IPS-NIHi7 (cell line): ENCODE results near the gene CACNG8.

Experiments used
- DNase-seq: peaks from one replicate; pipeline ENCODE4 v3.0.0; 2012; ENCODE audit warnings: mixed read lengths; ENCODE audit errors: extremely low spot score

CACNG8 gene

GRCh38 chr19:53992211-53992610, 29.5 kb downstream of the CACNG8 start:
- DNase-seq, result no peak

DNA sequence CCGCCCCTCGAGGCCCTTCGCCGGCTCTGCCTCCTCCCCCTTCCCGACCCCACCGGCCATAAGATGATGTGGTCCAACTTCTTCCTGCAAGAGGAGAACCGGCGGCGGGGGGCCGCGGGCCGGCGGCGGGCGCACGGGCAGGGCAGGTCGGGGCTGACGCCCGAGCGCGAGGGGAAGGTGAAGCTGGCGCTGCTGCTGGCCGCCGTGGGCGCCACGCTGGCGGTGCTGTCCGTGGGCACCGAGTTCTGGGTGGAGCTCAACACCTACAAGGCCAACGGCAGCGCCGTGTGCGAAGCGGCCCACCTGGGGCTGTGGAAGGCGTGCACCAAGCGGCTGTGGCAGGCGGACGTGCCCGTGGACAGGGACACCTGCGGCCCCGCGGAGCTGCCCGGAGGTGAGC, 30.1 kb downstream of the CACNG8 start:
- no peak for DNase-seq

- DNase-seq, result no peak
Measured at GRCh38 chr19:53993448-53993847, 30.7 kb downstream of the CACNG8 start.

DNA sequence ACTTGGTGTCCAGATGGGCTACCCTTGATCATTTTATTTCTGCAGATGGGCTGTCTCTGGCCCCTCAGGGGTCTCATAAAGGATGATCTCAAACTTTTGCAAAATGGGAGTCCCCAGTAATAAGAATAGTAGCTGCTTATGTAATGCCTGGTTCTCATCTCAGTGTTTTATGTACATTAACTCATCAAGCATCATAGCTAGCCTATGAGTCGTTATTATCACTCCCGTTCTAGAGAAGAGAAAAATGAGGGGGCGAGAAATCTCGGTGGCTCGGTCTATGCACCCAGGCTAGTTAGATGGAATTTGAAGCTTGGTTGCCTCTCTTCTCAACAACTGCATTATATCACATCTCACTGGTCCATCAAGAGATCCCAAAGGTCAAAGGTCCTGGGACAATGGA, 32.1 kb downstream of the CACNG8 start:
- DNase-seq, result no peak

- no peak for DNase-seq
Measured at GRCh38 chr19:53998223-53998622, 35.5 kb downstream of the CACNG8 start.

- no peak for DNase-seq
Measured at GRCh38 chr19:53999694-54000093, 37.0 kb downstream of the CACNG8 start.

GRCh38 chr19:54001496-54001895, 38.8 kb downstream of the CACNG8 start:
- no peak for DNase-seq

DNA sequence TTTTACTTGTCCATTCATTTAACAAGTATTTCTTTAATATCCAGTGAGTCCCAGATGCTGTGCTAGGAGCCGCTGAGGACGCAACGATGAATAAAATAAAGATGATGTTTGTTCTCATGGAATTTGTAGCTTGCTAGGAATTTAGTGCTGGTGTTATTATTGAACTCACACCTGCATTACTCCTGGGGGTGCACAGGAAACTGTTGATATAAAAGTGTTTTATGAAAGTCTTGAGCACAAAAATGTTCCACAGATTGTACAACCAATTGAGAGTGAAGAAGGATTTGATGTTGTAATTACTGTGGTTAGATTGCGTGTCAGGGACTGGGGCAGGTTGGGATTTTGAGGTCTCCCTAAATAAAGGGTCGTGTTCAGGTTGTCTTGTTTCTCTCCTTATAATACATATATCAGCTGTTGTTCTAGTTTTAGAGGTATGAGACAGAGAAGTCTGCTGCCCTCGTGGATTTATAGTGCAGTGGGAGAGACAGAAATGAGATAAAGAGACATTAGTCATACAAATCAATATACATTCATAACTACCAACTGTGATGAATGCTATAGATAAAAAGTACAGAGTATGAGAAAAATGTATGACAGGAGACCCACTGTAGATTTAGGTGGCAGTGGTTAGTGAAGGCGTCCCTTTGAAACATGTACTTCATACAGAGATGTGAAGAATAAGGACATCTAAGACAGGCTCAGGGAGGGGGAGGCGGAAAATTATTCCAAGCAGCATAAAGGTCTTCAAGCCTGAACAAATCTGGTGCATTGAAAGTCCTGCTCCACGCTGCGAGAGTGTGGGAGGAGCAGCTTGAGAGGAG, 40.0 kb downstream of the CACNG8 start:
- no peak for DNase-seq

DNA sequence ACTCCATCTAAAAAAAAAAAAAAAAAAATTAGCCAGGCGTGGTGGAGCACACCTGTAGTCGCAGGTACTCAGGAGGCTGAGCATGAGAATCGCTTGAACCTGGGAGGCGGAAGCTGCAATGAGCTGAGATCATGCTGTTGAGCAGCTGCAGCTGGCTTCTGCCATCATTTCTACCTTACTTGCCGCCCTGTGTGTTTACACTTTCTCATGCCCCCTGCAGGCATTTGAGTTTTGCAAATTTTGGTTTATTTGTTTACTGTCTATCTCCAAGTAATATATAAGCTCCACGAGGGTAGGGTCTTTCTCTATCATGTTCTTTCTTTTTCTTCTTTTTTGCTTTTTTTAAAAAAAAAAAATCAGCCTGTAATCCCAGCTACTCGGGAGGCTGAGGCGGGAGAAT, 46.7 kb downstream of the CACNG8 start:
- DNase-seq, result no peak

DNA sequence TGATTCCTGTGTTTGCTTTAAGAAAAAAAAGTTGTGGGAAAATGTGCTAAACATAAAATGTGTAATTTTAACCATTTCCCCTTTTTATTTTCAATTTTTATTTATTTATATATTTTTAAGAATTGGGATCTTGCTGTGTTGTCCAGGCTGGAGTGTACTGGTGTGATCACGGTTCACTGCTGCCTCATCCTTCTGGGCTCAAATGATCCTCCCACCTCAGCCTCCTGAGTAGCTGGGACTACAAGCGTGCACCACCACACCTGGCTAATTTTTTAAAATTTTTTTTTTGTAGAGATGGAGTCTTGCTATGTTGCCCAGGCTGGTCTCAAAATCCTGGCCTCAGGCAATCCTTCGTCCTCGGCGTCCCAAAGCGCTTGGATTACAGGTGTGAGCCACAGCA, 47.7 kb downstream of the CACNG8 start:
- DNase-seq, result no peak

- DNase-seq, result peak; percentile 53
Measured at GRCh38 chr19:54011507-54012211, 48.9 kb downstream of the CACNG8 start.

DNA sequence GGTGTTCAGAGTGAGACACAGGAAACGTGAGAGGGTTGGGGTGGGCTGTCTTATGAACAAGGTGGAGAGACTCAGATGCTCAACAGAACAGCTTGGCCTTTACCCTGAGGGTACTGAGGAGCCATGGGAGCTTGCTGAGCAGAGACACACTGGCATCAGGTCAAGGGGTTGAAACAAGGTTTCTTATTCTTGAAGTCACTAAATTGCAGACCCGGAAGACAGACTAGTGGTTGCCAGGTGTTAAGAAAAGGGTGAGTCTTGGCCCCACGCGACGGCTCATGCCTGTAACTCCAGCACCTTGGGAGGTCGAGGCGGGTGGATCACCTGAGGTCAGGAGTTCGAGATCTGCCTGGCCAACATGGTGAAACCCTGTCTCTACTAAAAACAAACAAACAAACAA, 51.1 kb downstream of the CACNG8 start:
- no peak for DNase-seq

DNA sequence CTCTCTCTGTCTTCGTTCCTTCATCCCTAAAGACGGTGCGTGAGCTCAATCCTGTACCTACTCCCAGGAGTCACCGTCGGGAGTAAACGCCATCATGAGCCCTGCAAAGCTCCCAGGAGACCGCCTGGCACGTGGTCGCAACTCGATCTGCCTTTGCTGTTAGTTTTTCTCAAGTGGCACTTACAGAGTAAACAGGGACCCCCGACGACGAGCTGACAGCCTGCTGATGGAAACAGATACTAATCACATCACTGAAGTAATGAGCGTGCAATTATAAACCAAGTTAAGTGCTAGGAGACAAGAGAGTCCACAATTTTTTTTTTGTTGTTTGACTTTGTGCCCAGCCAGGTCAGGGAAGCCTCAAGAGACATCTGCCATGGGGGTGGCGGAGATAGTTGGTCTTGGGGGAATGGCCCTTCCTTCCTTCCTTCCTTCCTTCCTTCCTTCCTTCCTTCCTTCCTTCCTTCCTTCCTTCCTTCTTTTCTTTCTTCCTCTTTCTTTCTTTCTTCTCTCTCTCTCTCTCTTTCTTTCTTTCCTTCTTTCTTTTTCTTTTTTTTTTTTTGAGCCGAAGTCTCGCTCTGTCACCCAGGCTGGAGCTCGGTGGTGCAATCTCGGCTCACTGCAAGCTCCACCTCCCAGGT, 52.3 kb downstream of the CACNG8 start:
- DNase-seq, result no peak

- no peak for DNase-seq
Measured at GRCh38 chr19:54017261-54017660, 54.5 kb downstream of the CACNG8 start.

GRCh38 chr19:54021363-54021762, 58.6 kb downstream of the CACNG8 start:
- no peak for DNase-seq

- DNase-seq, result no peak
Measured at GRCh38 chr19:54021932-54022331, 59.2 kb downstream of the CACNG8 start.

GRCh38 chr19:54023191-54023590, 60.5 kb downstream of the CACNG8 start:
- no peak for DNase-seq

DNA sequence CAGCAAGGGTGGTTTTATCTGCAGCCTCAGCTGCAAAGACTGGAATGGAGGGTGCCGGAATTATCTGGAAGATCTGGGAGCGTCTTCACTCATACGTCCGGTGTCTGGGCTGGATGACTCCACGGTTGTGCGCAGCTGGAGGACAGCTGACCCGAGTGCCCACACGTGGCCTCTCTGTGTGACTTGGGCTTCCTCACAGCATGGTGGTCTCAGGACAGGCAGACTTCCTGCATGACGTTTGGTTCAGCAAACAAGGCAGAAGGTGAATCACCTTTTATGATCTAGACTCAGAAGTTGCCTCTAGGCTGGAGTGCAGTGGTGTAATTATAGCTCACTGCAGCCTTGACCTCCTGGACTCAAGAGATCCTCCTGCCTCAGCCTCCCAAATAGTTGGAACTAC, 61.9 kb downstream of the CACNG8 start:
- DNase-seq, result no peak

DNA sequence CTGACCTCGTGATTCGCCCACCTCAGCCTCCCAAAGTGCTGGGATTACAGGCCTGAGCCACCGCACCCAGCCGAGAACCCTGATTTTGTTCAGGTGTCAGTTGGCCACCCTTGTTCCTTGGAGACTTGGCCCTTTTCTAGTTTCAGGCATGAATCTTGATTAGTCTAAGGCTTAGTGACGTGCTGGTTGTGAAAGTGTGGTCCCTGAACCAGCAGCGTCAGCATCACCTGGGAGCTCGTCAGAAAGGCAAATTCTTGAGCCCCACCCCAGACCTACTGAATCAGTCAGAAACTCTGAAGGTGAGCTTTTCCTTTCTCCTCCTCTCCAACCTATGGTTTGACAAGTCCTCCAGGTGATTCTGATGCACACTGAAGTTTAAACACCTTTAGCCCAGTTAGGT, 63.9 kb downstream of the CACNG8 start:
- no peak for DNase-seq

DNA sequence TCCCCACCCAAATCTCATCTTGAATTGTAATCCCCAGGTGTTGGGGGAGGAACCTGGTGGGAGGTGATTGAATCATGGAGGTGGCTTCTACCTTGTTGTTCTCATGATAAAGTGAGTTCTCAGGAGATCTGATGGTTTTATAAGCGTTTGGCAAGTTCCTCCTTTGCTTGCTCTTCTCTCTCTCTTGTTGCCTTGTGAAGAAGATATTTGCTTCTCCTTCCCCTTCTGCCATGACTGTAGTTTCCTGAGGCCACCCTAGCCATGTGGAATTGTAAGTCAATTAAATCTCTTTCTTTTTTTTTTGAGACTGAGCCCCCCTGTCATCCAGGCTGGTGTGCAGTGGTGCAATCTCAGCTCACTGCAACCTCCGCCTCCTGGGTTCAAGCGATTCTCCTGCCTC, 66.6 kb downstream of the CACNG8 start:
- no peak for DNase-seq

DNA sequence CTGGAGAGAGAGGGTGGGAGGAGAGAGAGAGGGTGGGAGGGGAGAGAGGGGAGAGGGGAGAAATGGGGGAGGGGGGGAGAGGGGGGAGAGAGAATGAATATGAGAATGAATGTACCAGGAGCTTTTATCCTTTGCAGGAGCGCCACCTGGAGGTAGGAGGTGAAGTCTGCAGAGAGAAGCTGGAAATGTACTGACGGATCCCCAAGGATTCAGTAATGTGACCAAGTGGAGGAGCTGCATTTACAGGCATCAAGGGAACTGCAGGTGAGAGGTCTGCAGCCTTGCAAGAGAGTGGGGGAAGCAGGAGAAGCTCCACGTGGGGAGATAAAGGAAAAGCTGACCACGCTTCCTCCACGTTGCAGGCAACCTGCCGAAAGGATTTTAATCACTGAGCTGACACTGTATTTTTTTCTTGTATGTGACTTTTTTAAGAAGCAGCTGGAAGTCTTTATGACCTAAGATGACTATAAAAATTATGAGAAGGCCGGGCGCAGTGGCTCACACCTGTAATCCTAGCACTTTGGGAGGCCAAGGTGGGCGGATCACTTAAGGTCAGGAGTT, 67.3 kb downstream of the CACNG8 start:
- DNase-seq, result peak; percentile 81

GRCh38 chr19:54030895-54031586, 68.3 kb downstream of the CACNG8 start:
- no peak for DNase-seq
